Activated naive CD8-positive, alpha-beta T cell treated with anti-CD3 and anti-CD28 coated beads, Interleukin-2, amount 10 ng/mL, durations not matched to agents 7 days and 5 days (primary cell): ENCODE data around the gene NNT. TPM values are rescaled to one million over a fixed set of nuclear protein-coding genes. Genes with fewer than 3 reads are reported as not detected.
"Not testable (repeated sequence)": the region's sequence is repeated elsewhere in the genome, so short reads cannot be mapped to it uniquely, and the experiment has no call there.

Source experiments
- ATAC-seq: fragments of 150-1000 bp; cut with Tn5 transposase; one replicate; pipeline ENCODE4 v1.10.0; 2021; ENCODE audit warnings: low read depth, moderate library complexity
- POLR2A ChIA-PET: fragments of 350-600 bp; sonication (Branson Sonifier 250); formaldehyde crosslinking; loops from one replicate; lab custom pipeline; 2021; ENCODE audit warnings: antibody characterized with exemption; lab: Charles Lee
- DNase-seq: peaks from one replicate; pipeline ENCODE4 v3.0.0; 2021
- H3K27ac Mint-ChIP-seq: one replicate; pipeline ENCODE4 v1.8.0; 2022; ENCODE audit warnings: mild to moderate bottlenecking, mixed read lengths
- H3K27me3 Mint-ChIP-seq: one replicate; pipeline ENCODE4 v1.8.0; 2022; ENCODE audit warnings: mild to moderate bottlenecking, moderate library complexity, mixed read lengths
- H3K36me3 Mint-ChIP-seq: one replicate; pipeline ENCODE4 v1.8.0; 2021; ENCODE audit warnings: mild to moderate bottlenecking, mixed read lengths
- H3K4me1 Mint-ChIP-seq: one replicate; pipeline ENCODE4 v1.8.0; 2021; ENCODE audit warnings: mixed read lengths
- H3K4me3 Mint-ChIP-seq: one replicate; pipeline ENCODE4 v1.8.0; 2022; ENCODE audit warnings: mild to moderate bottlenecking, moderate library complexity, mixed read lengths
- H3K9me3 Mint-ChIP-seq: one replicate; pipeline ENCODE4 v1.8.0; 2021; ENCODE audit warnings: mixed read lengths
- total RNA-seq, 2 experiments: library from RNA; stranded (reverse); gene quantifications; one replicate each; pipeline ENCODE4 v1.2.3, GENCODE V29; 2021

Gene NNT
- total RNA-seq, 2 experiments from 2014 or later: 97.5 to 108 TPM

GRCh38 chr5:43643327-43643726 lies 40.3 kb downstream of the NNT start:
- no peak overlapping the region for H3K4me3 Mint-ChIP-seq
- no peaks in the 10 kb centered on the region for H3K27me3 Mint-ChIP-seq
- ATAC-seq: no peak
- peaks cover 3% of the 10 kb centered on the region for H3K4me1 Mint-ChIP-seq
- POLR2A ChIA-PET: no interaction called here
- H3K36me3 Mint-ChIP-seq: peaks cover 25% of the 10 kb centered on the region
- H3K9me3 Mint-ChIP-seq: no peaks in the 10 kb centered on the region
- H3K27ac Mint-ChIP-seq: no peak overlapping the region
- no peak for DNase-seq

GRCh38 chr5:43643750-43644149 lies 40.8 kb downstream of the NNT start:
- ATAC-seq (no peak), DNase-seq (no peak)
- Mint-ChIP-seq H3K27ac (no peak overlapping the region), H3K27me3 (no peaks in the 10 kb centered on the region), H3K4me3 (no peak overlapping the region), H3K9me3 (no peaks in the 10 kb centered on the region), H3K4me1 (peaks cover 3% of the 10 kb centered on the region), H3K36me3 (peaks cover 25% of the 10 kb centered on the region)
- POLR2A ChIA-PET: no interaction called here

GRCh38 chr5:43646992-43647391 lies 44.0 kb downstream of the NNT start:
- Mint-ChIP-seq H3K27me3 (no peaks in the 10 kb centered on the region), H3K9me3 (no peaks in the 10 kb centered on the region), H3K4me1 (peaks cover 2% of the 10 kb centered on the region), H3K36me3 (peaks cover 26% of the 10 kb centered on the region), H3K27ac (no peak overlapping the region), H3K4me3 (no peak overlapping the region)
- no peak for DNase-seq
- ATAC-seq: no peak
- POLR2A ChIA-PET: no interaction called here

DNA sequence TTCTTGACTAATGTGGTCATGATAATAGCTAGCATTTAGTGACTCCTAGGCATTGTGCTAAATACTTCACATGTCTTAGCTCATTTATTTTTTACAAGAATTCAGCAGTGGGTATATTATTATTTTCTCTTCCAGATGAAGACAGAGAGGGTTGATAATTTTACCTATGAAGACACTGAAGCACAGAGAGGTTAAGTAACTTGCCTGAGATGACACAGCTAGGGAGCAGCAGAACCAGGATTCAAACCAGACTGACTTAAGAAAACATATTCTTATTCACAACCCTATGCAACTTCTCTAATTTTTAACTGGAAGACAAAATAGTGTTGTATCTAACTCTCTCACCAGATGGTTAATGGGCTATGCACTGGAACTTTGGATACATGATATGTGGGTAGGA lies 44.8 kb downstream of the NNT start:
- no peak overlapping the region for H3K4me3 Mint-ChIP-seq
- H3K9me3 Mint-ChIP-seq: no peaks in the 10 kb centered on the region
- H3K27me3 Mint-ChIP-seq: no peaks in the 10 kb centered on the region
- ATAC-seq (no peak), DNase-seq (no peak)
- POLR2A ChIA-PET: no interaction called here
- H3K4me1 Mint-ChIP-seq: no peaks in the 10 kb centered on the region
- no peak overlapping the region for H3K27ac Mint-ChIP-seq
- peaks cover 26% of the 10 kb centered on the region for H3K36me3 Mint-ChIP-seq

- Mint-ChIP-seq H3K27me3 (no peaks in the 10 kb centered on the region), H3K9me3 (no peaks in the 10 kb centered on the region), H3K36me3 (peaks cover 24% of the 10 kb centered on the region), H3K4me3 (no peak overlapping the region), H3K4me1 (no peaks in the 10 kb centered on the region), H3K27ac (no peak overlapping the region)
- ATAC-seq (no peak), DNase-seq (no peak)
- POLR2A ChIA-PET: no interaction called here
These were observed 45.6 kb downstream of the NNT start for GRCh38 chr5:43648499-43649124.

- DNase-seq: no peak
- ATAC-seq: no peak
- H3K4me3 Mint-ChIP-seq: no peak overlapping the region
- POLR2A ChIA-PET: no interaction called here
- no peaks in the 10 kb centered on the region for H3K27me3 Mint-ChIP-seq
- H3K27ac Mint-ChIP-seq: no peak overlapping the region
- H3K36me3 Mint-ChIP-seq: peaks cover 27% of the 10 kb centered on the region
- no peaks in the 10 kb centered on the region for H3K4me1 Mint-ChIP-seq
- H3K9me3 Mint-ChIP-seq: no peaks in the 10 kb centered on the region
These were observed 46.3 kb downstream of the NNT start for GRCh38 chr5:43649256-43649655.

DNA sequence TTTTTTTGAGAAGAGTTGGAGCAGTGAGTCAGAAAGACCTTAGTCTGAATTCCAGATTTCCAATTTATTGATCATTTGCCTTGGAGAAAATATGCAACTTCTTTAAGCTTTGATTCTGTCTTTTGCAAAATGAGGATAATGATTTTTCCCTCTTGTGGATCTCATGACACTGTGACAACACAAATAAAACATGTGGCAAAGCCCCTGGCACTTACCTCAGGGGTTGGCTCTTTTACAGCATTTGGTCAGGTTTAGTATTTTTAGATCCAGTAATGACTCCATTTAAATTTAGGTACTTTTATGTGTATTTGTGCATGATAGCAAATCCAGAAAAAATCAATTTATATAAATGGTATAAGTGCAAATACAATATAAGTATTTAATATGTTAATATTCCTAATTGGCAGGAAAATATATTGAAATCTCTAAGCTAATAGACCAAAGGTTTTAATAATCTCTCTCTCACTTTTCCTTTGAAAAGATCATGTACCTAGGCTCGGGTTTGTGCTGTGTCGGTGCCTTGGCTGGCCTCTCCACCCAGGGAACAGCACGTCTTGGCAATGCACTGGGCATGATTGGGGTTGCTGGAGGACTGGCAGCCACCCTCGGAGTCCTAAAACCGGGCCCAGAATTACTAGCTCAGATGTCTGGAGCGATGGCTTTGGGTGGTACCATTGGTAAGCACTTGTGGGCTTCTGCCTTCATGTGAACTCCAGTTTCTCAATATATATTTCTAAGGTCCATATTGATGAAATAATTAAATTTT lies 49.7 kb downstream of the NNT start:
- H3K4me3 Mint-ChIP-seq: no peak overlapping the region
- H3K9me3 Mint-ChIP-seq: no peaks in the 10 kb centered on the region
- POLR2A ChIA-PET: no interaction called here

GRCh38 chr5:43658509-43658908 lies 55.5 kb downstream of the NNT start:
- no peak for ATAC-seq
- Mint-ChIP-seq H3K27ac (no peak overlapping the region), H3K4me1 (peaks cover 3% of the 10 kb centered on the region), H3K4me3 (no peak overlapping the region), H3K27me3 (no peaks in the 10 kb centered on the region), H3K9me3 (peaks cover 2% of the 10 kb centered on the region), H3K36me3 (peaks cover 47% of the 10 kb centered on the region)
- POLR2A ChIA-PET: no interaction called here
- DNase-seq: no peak

More for the DNA sequence above, 49.7 kb downstream of the NNT start:
- Mint-ChIP-seq H3K36me3 (peaks cover 34% of the 10 kb centered on the region), H3K27me3 (no peaks in the 10 kb centered on the region), H3K4me1 (no peaks in the 10 kb centered on the region), H3K27ac (no peak overlapping the region)
- ATAC-seq (no peak), DNase-seq (no peak)

GRCh38 chr5:43659075-43659474 lies 56.1 kb downstream of the NNT start:
- Mint-ChIP-seq H3K9me3 (peaks cover 2% of the 10 kb centered on the region), H3K36me3 (peaks cover 50% of the 10 kb centered on the region), H3K4me1 (peaks cover 3% of the 10 kb centered on the region), H3K27ac (no peak overlapping the region), H3K4me3 (no peak overlapping the region), H3K27me3 (no peaks in the 10 kb centered on the region)
- ATAC-seq (no peak), DNase-seq (no peak)
- POLR2A ChIA-PET: no interaction called here

DNA sequence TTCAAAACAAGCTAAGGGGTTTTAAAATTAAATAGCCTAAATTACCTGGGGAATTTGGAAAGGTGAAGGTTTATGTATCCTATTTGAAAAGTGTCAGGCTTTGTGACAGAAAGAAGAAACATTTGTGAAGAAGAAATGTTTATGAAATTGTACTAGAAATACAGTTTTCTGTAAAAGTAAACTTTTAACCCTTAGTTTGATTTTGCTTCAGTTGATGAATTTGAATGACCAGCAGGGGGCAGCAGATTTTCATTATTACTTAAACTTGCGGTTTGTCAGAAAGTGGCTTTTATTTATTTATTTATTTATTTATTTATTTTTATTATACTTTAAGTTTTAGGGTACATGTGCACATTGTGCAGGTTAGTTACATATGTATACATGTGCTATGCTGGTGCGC lies 58.1 kb downstream of the NNT start:
- ATAC-seq: no peak
- no peak for DNase-seq
- peaks cover 57% of the 10 kb centered on the region for H3K36me3 Mint-ChIP-seq
- POLR2A ChIA-PET: no interaction called here
- no peaks in the 10 kb centered on the region for H3K27me3 Mint-ChIP-seq
- peaks cover 3% of the 10 kb centered on the region for H3K4me1 Mint-ChIP-seq
- H3K27ac Mint-ChIP-seq: no peak overlapping the region
- no peak overlapping the region for H3K4me3 Mint-ChIP-seq
- peaks cover 2% of the 10 kb centered on the region for H3K9me3 Mint-ChIP-seq

DNA sequence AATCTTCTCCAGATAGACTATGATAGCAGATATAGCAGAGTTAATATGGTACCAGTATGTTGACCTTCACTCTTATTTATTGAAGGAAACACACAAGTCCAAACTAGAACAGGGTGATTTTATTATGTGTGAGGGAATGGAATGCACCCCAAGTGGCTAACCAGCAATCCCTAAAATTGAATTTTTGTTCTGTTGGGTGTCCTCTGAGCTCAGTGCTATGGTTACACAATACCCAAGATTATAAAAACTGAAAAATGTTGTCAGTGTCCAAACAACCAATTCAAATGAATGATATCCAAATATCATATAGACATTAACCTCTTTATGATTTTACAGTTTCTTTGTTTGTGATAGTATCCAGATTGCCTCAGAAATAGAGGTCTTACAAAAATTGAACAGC lies 60.9 kb downstream of the NNT start:
- DNase-seq (no peak), ATAC-seq (no peak)
- POLR2A ChIA-PET: no interaction called here
- Mint-ChIP-seq H3K36me3 (peaks cover 67% of the 10 kb centered on the region), H3K4me1 (peaks cover 5% of the 10 kb centered on the region), H3K27me3 (no peaks in the 10 kb centered on the region), H3K27ac (no peak overlapping the region), H3K4me3 (no peak overlapping the region), H3K9me3 (peaks cover 5% of the 10 kb centered on the region)

DNA sequence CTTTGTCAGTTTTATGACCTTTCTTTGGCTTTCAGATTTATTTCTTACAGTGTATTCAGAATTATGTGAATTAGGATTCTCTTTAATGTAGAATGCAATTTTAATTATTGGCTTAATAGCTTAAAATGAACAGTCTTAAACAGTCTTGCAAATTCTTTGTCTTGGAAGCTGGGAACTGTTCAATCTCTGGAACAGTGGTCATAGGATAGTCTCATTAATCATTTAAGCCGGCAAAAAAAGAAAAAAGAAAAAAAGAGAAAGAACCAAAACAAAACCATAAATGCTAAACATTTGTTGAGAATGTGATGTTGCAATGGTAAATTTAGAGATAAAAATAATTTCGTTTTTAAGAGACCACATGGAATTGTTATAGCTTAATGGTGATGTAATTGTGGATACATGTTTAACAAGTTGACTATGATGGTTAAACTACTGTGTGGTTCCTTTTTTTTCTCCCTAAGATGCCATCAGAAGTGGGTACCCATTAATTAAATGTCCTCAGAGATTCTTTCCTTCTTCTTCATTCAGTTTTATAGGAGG lies 61.6 kb downstream of the NNT start:
- no peak overlapping the region for H3K27ac Mint-ChIP-seq
- H3K4me3 Mint-ChIP-seq: no peak overlapping the region
- ATAC-seq (no peak), DNase-seq (no peak)
- peaks cover 5% of the 10 kb centered on the region for H3K4me1 Mint-ChIP-seq
- H3K9me3 Mint-ChIP-seq: peaks cover 5% of the 10 kb centered on the region
- H3K27me3 Mint-ChIP-seq: no peaks in the 10 kb centered on the region
- POLR2A ChIA-PET: no interaction called here
- peaks cover 62% of the 10 kb centered on the region for H3K36me3 Mint-ChIP-seq

GRCh38 chr5:43665749-43666148 lies 62.8 kb downstream of the NNT start:
- H3K4me3 Mint-ChIP-seq, POLR2A ChIA-PET, H3K27me3 Mint-ChIP-seq, H3K9me3 Mint-ChIP-seq, DNase-seq, ATAC-seq, H3K4me1 Mint-ChIP-seq, H3K27ac Mint-ChIP-seq: not testable (repeated sequence)
- peaks cover 60% of the 10 kb centered on the region for H3K36me3 Mint-ChIP-seq

- H3K27ac Mint-ChIP-seq, H3K9me3 Mint-ChIP-seq, H3K27me3 Mint-ChIP-seq, ATAC-seq, H3K4me1 Mint-ChIP-seq, H3K4me3 Mint-ChIP-seq, POLR2A ChIA-PET, DNase-seq: not testable (repeated sequence)
- H3K36me3 Mint-ChIP-seq: peaks cover 63% of the 10 kb centered on the region
These were observed 63.7 kb downstream of the NNT start for GRCh38 chr5:43666728-43667127.
